OCI-LY7 (cell line): ENCODE results near the gene ANKRD9. TPM values are rescaled to one million over a fixed set of nuclear protein-coding genes. Genes with fewer than 3 reads are reported as not detected.

ENCODE experiments used
- BruUV-seq: library from RNA; stranded (reverse); fragments of 400-500 nt; replicated peaks from 2 replicates; lab custom pipeline; 2021; lab: Mats Ljungman, UMichigan
- CTCF ChIA-PET: fragments of 300-600 bp; sonication (Branson Sonifier 250); formaldehyde crosslinking; loops from one replicate; lab custom pipeline; 2022; ENCODE audit warnings: antibody characterized with exemption; ENCODE audit not compliant: unreplicated experiment; lab: Charles Lee
- POLR2A ChIA-PET: fragments of 300-600 bp; sonication (Branson Sonifier 250); formaldehyde crosslinking; loops from one replicate; lab custom pipeline; 2022; ENCODE audit warnings: antibody characterized with exemption; lab: Charles Lee
- DNase-seq: peaks from one replicate; pipeline ENCODE4 v3.0.0-alpha.2; 2015; ENCODE audit warnings: low spot score
- H2AFZ ChIP-seq: fragments of 200-600 bp; sonication (generic), shearing (Covaris generic); 2 replicates; pipeline ENCODE4 v1.6.1; 2014; ENCODE audit warnings: mild to moderate bottlenecking, antibody characterized with exemption, low read length, moderate library complexity
- H3K27ac ChIP-seq: fragments of 200-600 bp; sonication (generic); 2 replicates; pipeline ENCODE4 v1.5.1; 2014; ENCODE audit warnings: mixed run types, low read depth, mild to moderate bottlenecking, moderate library complexity, low read length, inconsistent platforms; ENCODE audit not compliant: poor library complexity, severe bottlenecking
- H3K36me3 ChIP-seq: fragments of 200-600 bp; sonication (generic); 2 replicates; pipeline ENCODE4 v1.6.1; 2014; ENCODE audit warnings: mild to moderate bottlenecking, antibody characterized with exemption, low read length, moderate library complexity, mixed read lengths; ENCODE audit not compliant: insufficient read depth
- H3K4me1 ChIP-seq: fragments of 200-600 bp; sonication (generic); 2 replicates; pipeline ENCODE4 v1.5.1; 2014; ENCODE audit warnings: mild to moderate bottlenecking, low read length; ENCODE audit not compliant: insufficient read depth, poor library complexity, severe bottlenecking
- H3K4me2 ChIP-seq: fragments of 200-600 bp; sonication (generic); 2 replicates; pipeline ENCODE4 v1.6.1; 2014; ENCODE audit warnings: mild to moderate bottlenecking, low read length
- H3K4me3 ChIP-seq: fragments of 200-600 bp; sonication (generic); 2 replicates; pipeline ENCODE4 v1.5.1; 2014; ENCODE audit warnings: mild to moderate bottlenecking, low read depth, low read length; ENCODE audit not compliant: poor library complexity, severe bottlenecking
- H3K79me2 ChIP-seq: fragments of 200-600 bp; sonication (generic); 2 replicates; pipeline ENCODE4 v1.6.1; 2016; ENCODE audit warnings: low read depth, mild to moderate bottlenecking, low read length, moderate library complexity, mixed read lengths; ENCODE audit not compliant: insufficient read depth
- H3K9me2 ChIP-seq: fragments of 200-600 bp; sonication (generic); 2 replicates; pipeline ENCODE4 v1.6.1; 2016; ENCODE audit warnings: mild to moderate bottlenecking, low read length, mixed read lengths; ENCODE audit not compliant: insufficient read depth
- H3K9me3 ChIP-seq: fragments of 200-600 bp; sonication (generic); 2 replicates; pipeline ENCODE4 v1.6.1; 2014; ENCODE audit warnings: mild to moderate bottlenecking, mixed run types, low read length, mixed read lengths
- H4K20me1 ChIP-seq: fragments of 200-600 bp; sonication (generic); 2 replicates; pipeline ENCODE4 v1.6.1; 2014; ENCODE audit warnings: mild to moderate bottlenecking, antibody characterized with exemption, low read length, moderate library complexity, mixed read lengths; ENCODE audit not compliant: insufficient read depth
- EZH2phosphoT487 ChIP-seq: fragments of 200-600 bp; sonication (generic); IDR thresholded peaks from 2 replicates; pipeline ENCODE4 v1.6.1; 2018; ENCODE audit warnings: low read depth, borderline replicate concordance, mild to moderate bottlenecking, mixed run types, antibody characterized with exemption, low read length, moderate library complexity, mixed read lengths
- intact Hi-C: fragments of 100-400 bp; cut with micrococcal nuclease; formaldehyde crosslinking; loops from one replicate; pipeline ENCODE4 v1.10.0; 2022; ENCODE audit not compliant: unreplicated experiment
- total RNA-seq, 2 experiments: library from RNA; depleted of rRNA in 1 of 2; stranded (reverse); fragments of >200 nt in 1 of 2; shearing (Covaris generic) in 1 of 2; gene quantifications; 2 replicates each; pipeline ENCODE4 v1.2.3, GENCODE V29; 2014 to 2022
- TF ChIP-seq, protein P1 (sequence below): fragments of 200-600 bp; sonication (generic); conservative IDR thresholded peaks from 2 replicates; pipeline ENCODE4 v1.5.1; 2014; ENCODE audit warnings: mild to moderate bottlenecking, antibody characterized with exemption, low read length, moderate library complexity, mixed read lengths

ANKRD9 gene
- total RNA-seq, 2 experiments from 2014 or later, result 1.2 to 1.9 TPM

DNA sequence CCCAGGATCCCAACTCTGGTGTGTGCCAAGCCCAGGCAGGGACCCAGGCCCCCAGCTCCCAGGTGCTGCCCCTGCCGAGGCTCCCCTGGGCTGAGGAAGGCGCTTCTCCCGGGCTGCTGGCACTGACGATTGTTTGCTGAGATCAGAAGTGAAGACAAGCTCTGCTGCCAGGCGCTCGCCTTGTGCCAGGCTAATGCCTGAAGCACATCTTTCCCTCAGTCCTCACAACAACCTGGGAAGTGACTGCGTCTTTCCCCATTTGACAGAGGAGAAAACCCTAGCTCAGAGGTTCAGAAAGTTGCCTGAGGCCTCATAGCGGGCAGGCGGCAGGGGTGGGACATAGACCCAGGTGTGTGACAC, 36.8 kb downstream of the ANKRD9 start:
- no peaks in the 10 kb centered on the region for H3K79me2 ChIP-seq
- H3K4me1 ChIP-seq, result no peaks in the 10 kb centered on the region
- H3K9me3 ChIP-seq, result no peaks in the 10 kb centered on the region
- H3K27ac ChIP-seq, result no peak overlapping the region
- H2AFZ ChIP-seq, result no peak overlapping the region
- no peak overlapping the region for H3K4me2 ChIP-seq
- H3K9me2 ChIP-seq, result no peaks in the 10 kb centered on the region
- DNase-seq, result no peak
- H3K36me3 ChIP-seq, result no peaks in the 10 kb centered on the region
- TF ChIP-seq EZH2phosphoT487, result no peak
- TF ChIP-seq, protein P1, sequence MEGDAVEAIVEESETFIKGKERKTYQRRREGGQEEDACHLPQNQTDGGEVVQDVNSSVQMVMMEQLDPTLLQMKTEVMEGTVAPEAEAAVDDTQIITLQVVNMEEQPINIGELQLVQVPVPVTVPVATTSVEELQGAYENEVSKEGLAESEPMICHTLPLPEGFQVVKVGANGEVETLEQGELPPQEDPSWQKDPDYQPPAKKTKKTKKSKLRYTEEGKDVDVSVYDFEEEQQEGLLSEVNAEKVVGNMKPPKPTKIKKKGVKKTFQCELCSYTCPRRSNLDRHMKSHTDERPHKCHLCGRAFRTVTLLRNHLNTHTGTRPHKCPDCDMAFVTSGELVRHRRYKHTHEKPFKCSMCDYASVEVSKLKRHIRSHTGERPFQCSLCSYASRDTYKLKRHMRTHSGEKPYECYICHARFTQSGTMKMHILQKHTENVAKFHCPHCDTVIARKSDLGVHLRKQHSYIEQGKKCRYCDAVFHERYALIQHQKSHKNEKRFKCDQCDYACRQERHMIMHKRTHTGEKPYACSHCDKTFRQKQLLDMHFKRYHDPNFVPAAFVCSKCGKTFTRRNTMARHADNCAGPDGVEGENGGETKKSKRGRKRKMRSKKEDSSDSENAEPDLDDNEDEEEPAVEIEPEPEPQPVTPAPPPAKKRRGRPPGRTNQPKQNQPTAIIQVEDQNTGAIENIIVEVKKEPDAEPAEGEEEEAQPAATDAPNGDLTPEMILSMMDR, result no peak
- BruUV-seq, result no TSS peak
- H3K4me3 ChIP-seq, result no peak overlapping the region
- ChIA-PET CTCF (no interaction called here), POLR2A (no interaction called here)
- no peaks in the 10 kb centered on the region for H4K20me1 ChIP-seq
- intact Hi-C loops, result no loop called here

DNA sequence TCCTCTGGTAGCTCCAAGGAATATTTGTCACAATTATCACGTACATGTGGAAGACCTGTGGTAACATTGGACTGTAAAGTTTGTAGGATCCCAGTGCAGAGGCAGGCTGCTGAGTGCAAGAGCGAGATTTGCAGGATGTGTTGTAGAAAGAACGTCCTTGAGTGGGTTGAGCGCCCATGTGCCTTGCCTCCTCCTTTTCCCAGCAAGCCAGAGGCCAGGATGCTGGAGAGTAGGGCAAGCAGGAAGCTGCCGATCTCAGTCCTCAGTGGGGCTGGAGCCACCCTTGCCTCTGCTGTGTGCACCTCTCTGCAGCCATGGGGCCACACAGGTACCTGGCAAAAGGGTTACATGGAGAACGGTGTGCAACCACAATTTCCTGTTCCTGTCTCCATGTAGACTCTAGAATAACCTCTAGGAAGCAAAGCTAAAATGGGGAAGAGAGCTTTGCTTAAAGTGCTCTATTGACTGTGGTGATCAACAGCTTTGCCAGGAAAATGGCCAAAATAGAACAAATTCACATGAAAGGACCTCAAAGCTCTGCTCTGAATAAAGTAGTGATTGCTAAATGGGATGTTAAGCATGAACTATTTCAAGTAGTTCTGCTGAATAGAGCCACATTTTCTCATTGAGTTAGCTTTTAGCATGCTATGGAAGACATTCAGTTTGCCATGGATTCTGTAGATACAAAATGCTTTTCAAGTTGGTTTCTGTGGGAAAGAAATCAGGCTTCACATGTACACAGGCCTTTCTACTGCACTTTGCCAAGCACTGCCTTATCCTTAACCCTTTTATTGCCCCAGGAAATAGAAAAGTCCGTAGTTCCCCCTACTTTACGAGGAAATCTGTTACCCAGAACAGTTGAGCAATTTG, 37.4 kb downstream of the ANKRD9 start:
- BruUV-seq, result no TSS peak
- TF ChIP-seq EZH2phosphoT487, result no peak
- TF ChIP-seq, protein P1, result no peak
- intact Hi-C loops, result no loop called here
- Histone ChIP-seq H3K4me3 (no peak overlapping the region), H4K20me1 (no peaks in the 10 kb centered on the region), H3K36me3 (no peaks in the 10 kb centered on the region), H3K79me2 (no peaks in the 10 kb centered on the region), H2AFZ (no peak overlapping the region), H3K4me1 (no peaks in the 10 kb centered on the region), H3K9me2 (no peaks in the 10 kb centered on the region), H3K27ac (no peak overlapping the region), H3K9me3 (no peaks in the 10 kb centered on the region), H3K4me2 (no peak overlapping the region)
- no peak for DNase-seq
- CTCF ChIA-PET, result no interaction called here
- POLR2A ChIA-PET, result no interaction called here

DNA sequence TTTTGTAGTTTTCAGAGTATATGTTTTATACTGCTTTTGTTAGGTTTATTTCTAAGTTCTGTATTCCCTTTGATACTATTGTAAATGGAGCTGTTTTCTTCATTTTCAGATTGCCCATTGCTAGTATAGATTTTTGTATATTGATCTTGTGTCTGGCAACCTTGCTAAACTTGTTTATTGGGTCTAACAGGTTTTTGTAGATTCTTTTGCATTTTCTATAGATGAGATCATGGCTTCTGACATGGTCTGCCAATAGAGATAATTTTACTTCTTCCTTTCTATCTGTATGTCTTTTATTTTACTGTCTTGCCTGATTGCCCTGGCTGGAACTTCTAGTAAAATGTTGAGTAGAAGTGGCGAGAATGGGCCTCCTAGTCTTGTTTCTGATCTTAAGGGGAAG, 40.3 kb downstream of the ANKRD9 start:
- no TSS peak for BruUV-seq
- POLR2A ChIA-PET, result no interaction called here
- TF ChIP-seq, protein P1, result no peak
- no peak for TF ChIP-seq EZH2phosphoT487

More for the DNA sequence above, 40.3 kb downstream of the ANKRD9 start:
- H3K79me2 ChIP-seq, result no peaks in the 10 kb centered on the region
- no peak overlapping the region for H3K27ac ChIP-seq
- no peak overlapping the region for H2AFZ ChIP-seq
- H3K9me2 ChIP-seq, result no peaks in the 10 kb centered on the region
- H3K4me3 ChIP-seq, result no peak overlapping the region
- intact Hi-C loops, result no loop called here
- no peaks in the 10 kb centered on the region for H3K36me3 ChIP-seq
- CTCF ChIA-PET, result no interaction called here
- H3K9me3 ChIP-seq, result no peaks in the 10 kb centered on the region
- no peaks in the 10 kb centered on the region for H3K4me1 ChIP-seq
- DNase-seq, result no peak
- H3K4me2 ChIP-seq, result no peak overlapping the region
- H4K20me1 ChIP-seq, result no peaks in the 10 kb centered on the region
